Neural cell (in vitro differentiated cells): ENCODE results near the gene PARD3B. TPM values are rescaled to one million over a fixed set of nuclear protein-coding genes. Genes with fewer than 3 reads are reported as not detected.

Experiments used
- H2AFZ ChIP-seq: fragments of 200-600, 300-800 bp; sonication (generic), shearing (Covaris generic); 2 replicates; pipeline ENCODE4 v1.6.0; 2014; ENCODE audit warnings: low read depth, mild to moderate bottlenecking, antibody characterized with exemption, low read length, moderate library complexity
- H3F3A ChIP-seq: fragments of 200-600 bp; shearing (Covaris generic); 2 replicates; pipeline ENCODE4 v1.6.1; 2016; ENCODE audit warnings: mild to moderate bottlenecking, moderate library complexity, mixed read lengths, antibody characterized with exemption, low read length; ENCODE audit not compliant: insufficient read depth, poor library complexity, severe bottlenecking
- H3K27ac ChIP-seq: fragments of 200-600, 300-800 bp; sonication (generic), shearing (Covaris generic); 2 replicates; pipeline ENCODE4 v1.5.1; 2014; ENCODE audit warnings: mild to moderate bottlenecking, low read length, moderate library complexity
- H3K27me3 ChIP-seq: fragments of 300-800, 200-600 bp; sonication (generic), shearing (Covaris generic); 2 replicates; pipeline ENCODE4 v1.6.0; 2014; ENCODE audit warnings: mild to moderate bottlenecking, low read depth, low read length, moderate library complexity; ENCODE audit not compliant: insufficient read depth
- H3K36me3 ChIP-seq: fragments of 300-800, 200-600 bp; sonication (generic), shearing (Covaris generic); 2 replicates; pipeline ENCODE4 v1.5.1; 2014; ENCODE audit warnings: mild to moderate bottlenecking, antibody characterized with exemption, low read length, moderate library complexity; ENCODE audit not compliant: insufficient read depth
- H3K4me2 ChIP-seq: fragments of 300-800, 200-600 bp; sonication (generic), shearing (Covaris generic); 2 replicates; pipeline ENCODE4 v1.6.0; 2014; ENCODE audit warnings: mild to moderate bottlenecking, low read length
- H3K4me3 ChIP-seq: fragments of 300-800, 200-600 bp; sonication (generic), shearing (Covaris generic); 2 replicates; pipeline ENCODE4 v1.5.1; 2014; ENCODE audit warnings: mild to moderate bottlenecking, low read length, moderate library complexity
- H3K79me2 ChIP-seq: fragments of 200-600 bp; shearing (Covaris generic); replicated peaks from 2 replicates; pipeline ENCODE4 v1.6.0; 2014; ENCODE audit warnings: mild to moderate bottlenecking, low read length, moderate library complexity; ENCODE audit not compliant: insufficient read depth
- H3K9ac ChIP-seq: fragments of 300-800, 200-600 bp; sonication (generic), shearing (Covaris generic); 2 replicates; pipeline ENCODE4 v1.6.1; 2016; ENCODE audit warnings: mild to moderate bottlenecking, low read length, mixed read lengths
- H3K9me2 ChIP-seq: fragments of 200-600 bp; shearing (Covaris generic); 2 replicates; pipeline ENCODE4 v1.6.1; 2016; ENCODE audit warnings: mild to moderate bottlenecking, low read length, mixed read lengths; ENCODE audit not compliant: insufficient read depth
- H3K9me3 ChIP-seq: fragments of 200-600, 300-800 bp; sonication (generic), shearing (Covaris generic); 2 replicates; pipeline ENCODE4 v1.6.1; 2016; ENCODE audit warnings: mild to moderate bottlenecking, mixed run types, low read length, moderate library complexity, mixed read lengths
- H4K20me1 ChIP-seq: fragments of 200-600 bp; shearing (Covaris generic); 2 replicates; pipeline ENCODE4 v1.6.1; 2016; ENCODE audit warnings: mild to moderate bottlenecking, mixed run types; ENCODE audit not compliant: insufficient read depth
- CTCF ChIP-seq: fragments of 450-650 bp; IDR thresholded peaks from 2 replicates; pipeline ENCODE4 v1.5.1; 2014; ENCODE audit warnings: antibody characterized with exemption, mild to moderate bottlenecking, moderate library complexity; ENCODE audit not compliant: poor library complexity, severe bottlenecking
- EP300 ChIP-seq: fragments of 450-650 bp; conservative IDR thresholded peaks from 2 replicates; pipeline ENCODE4 v1.6.1; 2014; ENCODE audit warnings: antibody characterized with exemption, mild to moderate bottlenecking, moderate library complexity; ENCODE audit not compliant: poor library complexity, severe bottlenecking
- EZH2 ChIP-seq: fragments of 200-600, 300-800 bp; shearing (Covaris generic), sonication (generic); IDR thresholded peaks from 2 replicates; pipeline ENCODE4 v1.6.1; 2014; ENCODE audit warnings: antibody characterized with exemption, low read length, borderline replicate concordance, mild to moderate bottlenecking; ENCODE audit not compliant: insufficient read depth, poor library complexity, severe bottlenecking
- MXI1 ChIP-seq: fragments of 450-650 bp; conservative IDR thresholded peaks from 2 replicates; pipeline ENCODE4 v1.6.1; 2014; ENCODE audit warnings: antibody characterized with exemption, mild to moderate bottlenecking; ENCODE audit not compliant: poor library complexity, severe bottlenecking
- POLR2AphosphoS5 ChIP-seq: IDR thresholded peaks from 2 replicates; pipeline ENCODE4 v1.6.1; 2012
- RAD21 ChIP-seq: fragments of 450-650 bp; conservative IDR thresholded peaks from 2 replicates; pipeline ENCODE4 v1.6.1; 2014; ENCODE audit warnings: antibody characterized with exemption, mild to moderate bottlenecking, moderate library complexity
- SMC3 ChIP-seq: fragments of 450-650 bp; conservative IDR thresholded peaks from 2 replicates; pipeline ENCODE4 v1.6.1; 2014; ENCODE audit warnings: antibody characterized with exemption, mild to moderate bottlenecking, moderate library complexity; ENCODE audit not compliant: poor library complexity
- TAF1 ChIP-seq: IDR thresholded peaks from 2 replicates; pipeline ENCODE4 v1.6.1; 2012; ENCODE audit warnings: low read depth
- polyA plus RNA-seq: library from polyadenylated mRNA; depleted of rRNA; stranded (reverse); fragments of >200 nt; gene quantifications from 2 replicates; pipeline ENCODE4 v1.2.3, GENCODE V29; 2014
- TF ChIP-seq, protein P1 (sequence below): IDR thresholded peaks from 2 replicates; pipeline ENCODE4 v1.6.1; 2012; ENCODE audit warnings: borderline replicate concordance

PARD3B gene
- polyA plus RNA-seq, 1 donor from 2014 or later: 0.54 TPM

DNA sequence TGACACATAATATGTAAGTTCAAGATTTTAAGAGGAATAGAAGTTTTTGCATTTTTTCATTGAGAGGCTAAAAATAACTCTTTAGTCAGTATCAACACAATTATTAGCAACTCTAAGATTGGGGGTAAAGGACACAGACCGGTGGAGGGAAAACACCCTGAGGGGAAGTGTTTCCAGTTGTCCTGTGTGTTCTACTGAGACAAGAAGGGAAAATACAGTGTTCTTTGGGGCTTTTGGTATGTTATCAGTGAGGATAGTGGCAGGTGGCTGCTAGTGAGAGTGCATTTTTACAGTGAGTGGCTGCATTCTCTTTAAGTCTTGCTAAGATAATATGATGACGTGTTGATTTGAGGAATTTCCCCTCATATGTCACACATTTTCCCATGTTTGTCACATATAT lies 507.5 kb downstream of the PARD3B start:
- Histone ChIP-seq H3K79me2 (no peaks in the 10 kb centered on the region), H3K27ac (no peak overlapping the region), H4K20me1 (no peaks in the 10 kb centered on the region), H3K9me3 (no peaks in the 10 kb centered on the region), H3K4me2 (no peak overlapping the region), H3K36me3 (no peaks in the 10 kb centered on the region), H2AFZ (no peak overlapping the region), H3F3A (no peaks in the 10 kb centered on the region), H3K27me3 (no peaks in the 10 kb centered on the region), H3K9ac (no peak overlapping the region), H3K4me3 (no peak overlapping the region), H3K9me2 (no peaks in the 10 kb centered on the region)
- no peak for TF ChIP-seq MXI1
- no peak for TF ChIP-seq POLR2AphosphoS5
- TF ChIP-seq TAF1: no peak
- no peak for TF ChIP-seq CTCF
- no peak for TF ChIP-seq EZH2
- no peak for TF ChIP-seq EP300
- TF ChIP-seq RAD21: no peak
- TF ChIP-seq, protein P1, sequence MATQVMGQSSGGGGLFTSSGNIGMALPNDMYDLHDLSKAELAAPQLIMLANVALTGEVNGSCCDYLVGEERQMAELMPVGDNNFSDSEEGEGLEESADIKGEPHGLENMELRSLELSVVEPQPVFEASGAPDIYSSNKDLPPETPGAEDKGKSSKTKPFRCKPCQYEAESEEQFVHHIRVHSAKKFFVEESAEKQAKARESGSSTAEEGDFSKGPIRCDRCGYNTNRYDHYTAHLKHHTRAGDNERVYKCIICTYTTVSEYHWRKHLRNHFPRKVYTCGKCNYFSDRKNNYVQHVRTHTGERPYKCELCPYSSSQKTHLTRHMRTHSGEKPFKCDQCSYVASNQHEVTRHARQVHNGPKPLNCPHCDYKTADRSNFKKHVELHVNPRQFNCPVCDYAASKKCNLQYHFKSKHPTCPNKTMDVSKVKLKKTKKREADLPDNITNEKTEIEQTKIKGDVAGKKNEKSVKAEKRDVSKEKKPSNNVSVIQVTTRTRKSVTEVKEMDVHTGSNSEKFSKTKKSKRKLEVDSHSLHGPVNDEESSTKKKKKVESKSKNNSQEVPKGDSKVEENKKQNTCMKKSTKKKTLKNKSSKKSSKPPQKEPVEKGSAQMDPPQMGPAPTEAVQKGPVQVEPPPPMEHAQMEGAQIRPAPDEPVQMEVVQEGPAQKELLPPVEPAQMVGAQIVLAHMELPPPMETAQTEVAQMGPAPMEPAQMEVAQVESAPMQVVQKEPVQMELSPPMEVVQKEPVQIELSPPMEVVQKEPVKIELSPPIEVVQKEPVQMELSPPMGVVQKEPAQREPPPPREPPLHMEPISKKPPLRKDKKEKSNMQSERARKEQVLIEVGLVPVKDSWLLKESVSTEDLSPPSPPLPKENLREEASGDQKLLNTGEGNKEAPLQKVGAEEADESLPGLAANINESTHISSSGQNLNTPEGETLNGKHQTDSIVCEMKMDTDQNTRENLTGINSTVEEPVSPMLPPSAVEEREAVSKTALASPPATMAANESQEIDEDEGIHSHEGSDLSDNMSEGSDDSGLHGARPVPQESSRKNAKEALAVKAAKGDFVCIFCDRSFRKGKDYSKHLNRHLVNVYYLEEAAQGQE: no peak
- TF ChIP-seq SMC3: no peak

DNA sequence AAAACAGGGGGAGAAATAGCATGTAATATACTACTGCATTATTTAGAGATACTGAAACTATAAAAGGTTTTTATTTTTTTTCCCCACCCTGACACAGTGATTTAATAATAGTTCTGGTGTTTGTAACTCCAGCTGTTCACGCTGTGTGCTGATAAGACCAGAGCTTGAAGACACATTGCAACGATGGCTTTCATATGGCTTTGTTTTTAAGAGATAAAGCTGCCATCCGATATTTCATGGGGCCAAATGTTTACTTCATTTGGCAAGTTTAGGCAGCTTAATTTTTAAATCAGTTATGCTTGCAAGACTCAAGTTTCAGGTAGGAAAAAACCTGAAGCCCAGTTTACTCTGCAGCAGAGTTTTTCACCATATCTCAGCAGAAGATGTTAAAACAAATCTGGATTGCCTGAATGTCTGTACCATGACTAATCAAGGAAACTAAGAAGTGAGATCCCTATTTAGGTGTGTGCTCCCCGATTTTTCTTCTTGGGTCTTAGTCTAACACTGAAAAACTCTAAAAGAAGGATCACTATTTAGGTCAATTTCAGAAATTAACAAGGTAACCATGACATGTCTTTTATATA lies 508.6 kb downstream of the PARD3B start:
- Histone ChIP-seq H3K9me3 (no peaks in the 10 kb centered on the region), H3K9ac (no peak overlapping the region), H3K79me2 (no peaks in the 10 kb centered on the region), H3K36me3 (no peaks in the 10 kb centered on the region), H3K27ac (no peak overlapping the region), H3F3A (no peaks in the 10 kb centered on the region), H3K4me3 (no peak overlapping the region), H3K9me2 (no peaks in the 10 kb centered on the region), H3K27me3 (no peaks in the 10 kb centered on the region), H2AFZ (no peak overlapping the region), H3K4me2 (no peak overlapping the region), H4K20me1 (no peaks in the 10 kb centered on the region)
- no peak for TF ChIP-seq TAF1
- TF ChIP-seq RAD21: no peak
- TF ChIP-seq SMC3: no peak
- TF ChIP-seq EP300: no peak
- TF ChIP-seq, protein P1: no peak
- no peak for TF ChIP-seq CTCF
- no peak for TF ChIP-seq POLR2AphosphoS5
- no peak for TF ChIP-seq EZH2
- no peak for TF ChIP-seq MXI1
